ENCODE data around the gene FOXN3. TPM values are rescaled to one million over a fixed set of nuclear protein-coding genes. Genes with fewer than 3 reads are reported as not detected.

The FOXN3 gene
- total and polyA plus RNA-seq, 10 of the 15 experiments (the other 5 are each of a cell fraction or from before 2014, with no cell fraction given): 4.5 to 68.9 (median 29.7) TPM

- intact Hi-C loops (cut with micrococcal nuclease; ENCODE audit: unreplicated experiment) (no loop called here), in situ Hi-C loops (cut with MboI) (no loop called here)
- no peak for TF ChIP-seq NR2C2 (IDR thresholded peaks at IDR 0.05; ENCODE audit: borderline replicate concordance, control insufficient read depth, insufficient read length, low read depth)
- no peak for TF ChIP-seq NRF1 (conservative IDR thresholded peaks at IDR 0.05; ENCODE audit: low read depth, low read length)
- TF ChIP-seq ZBTB33 (IDR thresholded peaks at IDR 0.05): no peak
- TF ChIP-seq ZBTB4 (CRISPR knock-in tag; IDR thresholded peaks at IDR 0.05): no peak
- TF ChIP-seq POLR2AphosphoS5 (IDR thresholded peaks at IDR 0.05; ENCODE audit: low read length): no peak
- TF ChIP-seq FOS (IDR thresholded peaks at IDR 0.05; ENCODE audit: borderline replicate concordance, extremely low read depth, insufficient read length): no peak
- no peak for TF ChIP-seq IKZF1 (conservative IDR thresholded peaks at IDR 0.05)
- no peak for TF ChIP-seq CEBPZ (IDR thresholded peaks at IDR 0.05; ENCODE audit: low read depth, low read length)
- TF ChIP-seq E2F8 (IDR thresholded peaks at IDR 0.05; ENCODE audit: low read depth, partially characterized antibody): no peak
- no peak for TF ChIP-seq ZNF622 (IDR thresholded peaks at IDR 0.05)
- TF ChIP-seq NR2F1 (conservative IDR thresholded peaks at IDR 0.05): no peak
- TF ChIP-seq MEF2B (IDR thresholded peaks at IDR 0.05; ENCODE audit: partially characterized antibody, poor library complexity, severe bottlenecking): no peak
- no peak for TF ChIP-seq TCF12 (IDR thresholded peaks at IDR 0.05; ENCODE audit: low read depth, low read length)
Observed at GRCh38 chr14:89194376-89194775, 222.7 kb downstream of the FOXN3 start.

More at GRCh38 chr14:89194376-89194775, 222.7 kb downstream of the FOXN3 start:
- BruUV-seq (replicated peaks): no TSS peak
- H3K79me2 ChIP-seq (ENCODE audit: control insufficient read depth, insufficient read depth, low read length): no peaks in the 10 kb centered on the region
- POLR2A ChIA-PET: no interaction called here
- no peaks in the 10 kb centered on the region; the same call in 2 of the 3 replicates for H3K9me3 ChIP-seq (replicated peaks; ENCODE audit: control insufficient read depth, insufficient read depth, low read length)
- H3K27me3 ChIP-seq (replicated peaks in 1 of 2; ENCODE audit: control insufficient read depth in 2 of 2, insufficient read depth in 2 of 2, low read length in 1 of 2): no peaks in the 10 kb centered on the region
- SMC1A ChIA-PET (ENCODE audit: uncharacterized antibody, unreplicated experiment): interaction anchor here (1.3 kb wide), 1 partner anchor 64 kb away, joined by 4 read pairs; no protein-coding TSS in a partner anchor
- H3K4me1 ChIP-seq (ENCODE audit: control insufficient read depth, insufficient read depth, low read length): no peaks in the 10 kb centered on the region
- FAIRE-seq (no peak), DNase-seq (ENCODE audit: low read depth, low spot score) (no peak), ATAC-seq (no peak)
- H3K4me2 ChIP-seq (ENCODE audit: control insufficient read depth, insufficient read depth): no peak overlapping the region
- no peak overlapping the region for H3K4me3 ChIP-seq
- H2AFZ ChIP-seq (ENCODE audit: control insufficient read depth, low read depth, low read length): no peak overlapping the region
- no peak overlapping the region for H3K9ac ChIP-seq (ENCODE audit: control insufficient read depth, insufficient read depth, low read length)
- H3K36me3 ChIP-seq (ENCODE audit: control insufficient read depth in 2 of 2, insufficient read depth in 2 of 2, low read length in 1 of 2): peaks cover 0 to 2% of the 10 kb centered on the region in 2 experiments; a peak in 3 of 4 replicates
- 100% methylated on average over 1 of the region's 1 CpG for WGBS (ENCODE audit: insufficient coverage, insufficient replicate concordance, low lambda C conversion rate, missing lambda C conversion rate)
- CTCF ChIA-PET: interaction anchor here (1.0 to 1.9 kb wide), 3 partner anchors 13 to 527 kb away, joined by 3 to 9 read pairs (median 4); no protein-coding TSS in a partner anchor
- H3K27ac ChIP-seq (ENCODE audit: control insufficient read depth, insufficient read depth): no peak overlapping the region
- H4K20me1 ChIP-seq (ENCODE audit: control insufficient read depth, insufficient read depth): no peaks in the 10 kb centered on the region
- RAD21 ChIA-PET (ENCODE audit: unreplicated experiment): no interaction called here
